Esophagus muscularis mucosa (tissue), 3 donors: Measurements from ENCODE around the gene MYO1A.

ENCODE experiments used
- CTCF ChIP-seq, 3 experiments: fragments of 200-600 bp in 2 of 3; fragments of 450-650 bp in 1 of 3; sonication (generic) in 2 of 3; IDR thresholded peaks; one replicate each; pipeline ENCODE4 v1.5.1; 2017 to 2019; ENCODE audit warnings: antibody characterized with exemption in 3 of 3, mild to moderate bottlenecking in 2 of 3, moderate library complexity in 1 of 3
- POLR2A ChIP-seq: fragments of 450-650 bp; IDR thresholded peaks from one replicate; pipeline ENCODE4 v1.6.1; 2017; ENCODE audit warnings: antibody characterized with exemption, moderate library complexity, mild to moderate bottlenecking, low read depth
- POLR2AphosphoS5 ChIP-seq, 2 donors: sonication (generic); formaldehyde crosslinking; IDR thresholded peaks; one replicate each; pipeline ENCODE4 v1.6.1; 2017; ENCODE audit warnings: antibody characterized with exemption in 2 of 2

DNA sequence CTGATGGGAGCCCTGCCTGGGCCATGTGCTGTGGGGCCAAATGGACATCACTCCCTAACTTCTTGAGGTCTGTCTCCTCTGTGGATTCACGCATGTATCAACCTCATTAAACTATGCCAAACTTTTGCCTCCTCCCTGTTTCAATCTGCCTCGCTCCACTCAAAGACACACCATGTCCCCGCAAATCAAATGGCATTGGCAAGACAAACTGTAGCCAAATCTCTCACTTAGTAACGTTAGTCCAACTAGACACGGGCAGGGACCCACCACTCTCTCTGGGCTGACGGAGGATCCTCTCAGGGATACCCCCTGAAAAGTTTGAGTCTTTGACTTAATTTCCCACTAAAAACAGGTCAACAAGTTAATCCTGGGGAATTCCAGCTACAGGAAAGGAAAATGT is 51.6 kb downstream of the MYO1A start:
- no peak for TF ChIP-seq CTCF (IDR thresholded peaks at IDR 0.05)
- TF ChIP-seq POLR2A, result no peak
- no peak for TF ChIP-seq POLR2AphosphoS5 (IDR thresholded peaks at IDR 0.05)
